A549 (cell line): ENCODE measurements around the gene BANF1. TPM values are rescaled to one million over a fixed set of nuclear protein-coding genes. Genes with fewer than 3 reads are reported as not detected.

Source experiments
- ATOH8 ChIP-seq: fragments of 250-450 bp; sonication (Bioruptor Pico); IDR thresholded peaks from 2 replicates; pipeline ENCODE4 v1.5.0; 2020; ENCODE audit warnings: low read depth, mild to moderate bottlenecking, moderate library complexity
- BCL3 ChIP-seq: fragments of >200 bp; sonication (Bioruptor Twin); formaldehyde crosslinking; IDR thresholded peaks from 3 replicates; pipeline ENCODE4 v1.6.1; 2016
- CBX8 ChIP-seq: fragments of 200-600 bp; sonication (generic); IDR thresholded peaks from 2 replicates; pipeline ENCODE4 v1.6.1; 2016
- CHD2 ChIP-seq: fragments of 150-350 bp; IDR thresholded peaks from 2 replicates; pipeline ENCODE4 v1.6.1; 2014; ENCODE audit warnings: low read length; ENCODE audit not compliant: partially characterized antibody
- CTCF ChIP-seq: fragments of >200 bp; sonication (Bioruptor Twin); formaldehyde crosslinking; IDR thresholded peaks from 3 replicates; pipeline ENCODE4 v1.5.1; 2016
- E2F6 ChIP-seq: IDR thresholded peaks from 2 replicates; pipeline ENCODE4 v1.6.1; 2012; ENCODE audit warnings: low read depth, borderline replicate concordance
- EHF ChIP-seq: fragments of 250-450 bp; sonication (Bioruptor Pico); IDR thresholded peaks from 2 replicates; pipeline ENCODE4 v1.5.0; 2020; ENCODE audit warnings: mild to moderate bottlenecking
- ELK1 ChIP-seq: fragments of 150-350 bp; IDR thresholded peaks from 2 replicates; pipeline ENCODE4 v1.6.1; 2014; ENCODE audit warnings: low read depth, mild to moderate bottlenecking, low read length
- EP300 ChIP-seq, 2 experiments: fragments of >200 bp; sonication (Bioruptor Twin); formaldehyde crosslinking; IDR thresholded peaks; 2 replicates in 1 of 2; 3 replicates in 1 of 2; pipeline ENCODE4 v1.6.1; 2016 to 2017
- FOSB ChIP-seq: fragments of 250-450 bp; sonication (Bioruptor Pico); IDR thresholded peaks from 2 replicates; pipeline ENCODE4 v1.5.0; 2020; ENCODE audit warnings: mild to moderate bottlenecking, moderate library complexity
- FOSL2 ChIP-seq, 2 experiments: fragments of 450-650 bp in 1 of 2; fragments of >200 bp in 1 of 2; sonication (Bioruptor Twin) in 1 of 2; formaldehyde crosslinking; IDR thresholded peaks; 2 replicates each; pipeline versions ENCODE4 v1.5.0 to v1.6.1; 2016 to 2020; ENCODE audit warnings: mild to moderate bottlenecking in 1 of 2, moderate library complexity in 1 of 2
- FOXS1 ChIP-seq: fragments of 250-450 bp; sonication (Bioruptor Pico); IDR thresholded peaks from 2 replicates; pipeline ENCODE4 v1.5.0; 2020; ENCODE audit warnings: mild to moderate bottlenecking, moderate library complexity
- HDAC2 ChIP-seq: fragments of 200-600 bp; sonication (generic); IDR thresholded peaks from 2 replicates; pipeline ENCODE4 v1.6.1; 2016
- HOXA7 ChIP-seq: fragments of 250-450 bp; sonication (Bioruptor Pico); IDR thresholded peaks from 2 replicates; pipeline ENCODE4 v1.5.0; 2020; ENCODE audit warnings: mild to moderate bottlenecking, moderate library complexity
- HOXB13 ChIP-seq: fragments of 250-450 bp; sonication (Bioruptor Pico); IDR thresholded peaks from 2 replicates; pipeline ENCODE4 v1.5.0; 2020; ENCODE audit warnings: low read depth, mild to moderate bottlenecking, moderate library complexity
- HOXB5 ChIP-seq: fragments of 250-450 bp; sonication (Bioruptor Pico); IDR thresholded peaks from 2 replicates; pipeline ENCODE4 v1.5.0; 2020; ENCODE audit warnings: mild to moderate bottlenecking, moderate library complexity
- JUN ChIP-seq, 2 experiments: fragments of >200 bp; sonication (Bioruptor Twin); formaldehyde crosslinking; IDR thresholded peaks; 2 replicates in 1 of 2; 3 replicates in 1 of 2; pipeline ENCODE4 v1.6.1; 2016 to 2017
- MAX ChIP-seq: IDR thresholded peaks from 2 replicates; pipeline ENCODE4 v1.6.1; 2012
- MYC ChIP-seq: IDR thresholded peaks from 2 replicates; pipeline ENCODE4 v1.6.1; 2012; ENCODE audit warnings: mild to moderate bottlenecking, inconsistent platforms, low read length, improper control_type of control experiment, borderline replicate concordance
- NPAS2 ChIP-seq: fragments of 250-450 bp; sonication (Bioruptor Pico); IDR thresholded peaks from 2 replicates; pipeline ENCODE4 v1.8.0; 2022; ENCODE audit warnings: mild to moderate bottlenecking, moderate library complexity, borderline replicate concordance
- NR3C1 ChIP-seq: fragments of >200 bp; sonication (Bioruptor Twin); formaldehyde crosslinking; IDR thresholded peaks from 3 replicates; pipeline ENCODE4 v1.6.1; 2017
- PBX3 ChIP-seq: IDR thresholded peaks from 2 replicates; pipeline ENCODE4 v1.6.1; 2012
- POLR2A ChIP-seq: IDR thresholded peaks from 2 replicates; pipeline ENCODE4 v1.6.1; 2012; ENCODE audit warnings: mild to moderate bottlenecking, low read length
- POLR2AphosphoS2 ChIP-seq: conservative IDR thresholded peaks from 2 replicates; pipeline ENCODE4 v1.6.1; 2012; ENCODE audit warnings: low read length, improper control_type of control experiment, inconsistent platforms
- RARB ChIP-seq: fragments of 250-450 bp; sonication (Bioruptor Pico); IDR thresholded peaks from 2 replicates; pipeline ENCODE4 v1.8.0; 2021; ENCODE audit warnings: mild to moderate bottlenecking, moderate library complexity
- RCOR1 ChIP-seq: fragments of 150-350 bp; IDR thresholded peaks from 2 replicates; pipeline ENCODE4 v1.6.1; 2014; ENCODE audit warnings: antibody characterized with exemption, low read length, low read depth
- RFX5 ChIP-seq: fragments of 450-650 bp; IDR thresholded peaks from 2 replicates; pipeline ENCODE4 v1.7.1; 2014; ENCODE audit warnings: antibody characterized with exemption, mild to moderate bottlenecking, moderate library complexity
- RNF2 ChIP-seq: fragments of 200-600 bp; sonication (generic); IDR thresholded peaks from 2 replicates; pipeline ENCODE4 v1.6.1; 2016; ENCODE audit warnings: low read depth, mild to moderate bottlenecking, antibody characterized with exemption, moderate library complexity, borderline replicate concordance
- SMC3 ChIP-seq: fragments of >200 bp; sonication (Bioruptor Twin); formaldehyde crosslinking; IDR thresholded peaks from 3 replicates; pipeline ENCODE4 v1.6.1; 2018; ENCODE audit warnings: inconsistent platforms
- SREBF2 ChIP-seq: fragments of 450-650 bp; IDR thresholded peaks from 2 replicates; pipeline ENCODE4 v1.6.1; 2014; ENCODE audit warnings: mild to moderate bottlenecking, moderate library complexity
- TFCP2L1 ChIP-seq: fragments of 250-450 bp; sonication (Bioruptor Pico); IDR thresholded peaks from 2 replicates; pipeline ENCODE4 v1.5.0; 2021; ENCODE audit warnings: mild to moderate bottlenecking
- TP53 ChIP-seq: fragments of 250-450 bp; sonication (Bioruptor Pico); IDR thresholded peaks from 2 replicates; pipeline ENCODE4 v1.5.0; 2021; ENCODE audit warnings: mild to moderate bottlenecking, moderate library complexity
- USF2 ChIP-seq: fragments of 450-650 bp; IDR thresholded peaks from 2 replicates; pipeline ENCODE4 v1.6.1; 2014; ENCODE audit warnings: antibody characterized with exemption
- ZC3H11A ChIP-seq: fragments of 450-650 bp; IDR thresholded peaks from 2 replicates; pipeline ENCODE4 v1.6.1; 2014; ENCODE audit warnings: antibody characterized with exemption, mild to moderate bottlenecking
- ZNF302 ChIP-seq: fragments of 250-450 bp; sonication (Bioruptor Pico); IDR thresholded peaks from 2 replicates; pipeline ENCODE4 v1.9.0; 2021; ENCODE audit warnings: inconsistent platforms, mild to moderate bottlenecking, moderate library complexity
- ZSCAN20 ChIP-seq: fragments of 250-450 bp; sonication (Bioruptor Pico); IDR thresholded peaks from 2 replicates; pipeline ENCODE4 v1.8.0; 2022; ENCODE audit warnings: mild to moderate bottlenecking, moderate library complexity
- polyA plus RNA-seq, 4 experiments: library from polyadenylated mRNA; depleted of rRNA in 3 of 4; stranded (reverse); fragments of >200 nt; fragmentation: RNase III in 1 of 4; extraction: RNeasy Plus Mini Kit Qiagen cat#74134 plus additional on column Dnase treatment in 1 of 4; gene quantifications; 2 replicates in 3 of 4; 3 replicates in 1 of 4; pipeline ENCODE4 v1.2.3, GENCODE V29; 2011 to 2017

BANF1 gene
- polyA plus RNA-seq, 2 of the 4 experiments (the other 2 are of a cell fraction) = 309 to 399 TPM

- TF ChIP-seq HOXA7 (no peak), FOXS1 (CRISPR knock-in tag) (no peak), ZSCAN20 (CRISPR knock-in tag) (no peak), RCOR1 (no peak), TFCP2L1 (CRISPR knock-in tag) (no peak), ELK1 (no peak), ZNF302 (CRISPR knock-in tag) (no peak), HOXB5 (CRISPR knock-in tag) (no peak; the same call in 1 of the 2 replicates), NR3C1 (no peak), RFX5 (no peak), FOSB (CRISPR knock-in tag) (no peak), TP53 (CRISPR knock-in tag) (peak; percentile 42; the same call in 1 of the 2 replicates), PBX3 (peak; percentile 48), SMC3 (peak; percentile 11; the same call in 1 of the 3 replicates), EHF (CRISPR knock-in tag) (no peak), E2F6 (peak; percentile 29; the same call in 1 of the 2 replicates), SREBF2 (no peak), USF2 (no peak), CTCF (no peak), RARB (CRISPR knock-in tag) (no peak), CHD2 (no peak), JUN (IDR thresholded peaks at IDR 0.05) (peak; percentile 89 to 96), ATOH8 (CRISPR knock-in tag) (no peak), CBX8 (no peak), MAX (peak; percentile 92), NPAS2 (CRISPR knock-in tag) (no peak), ZC3H11A (no peak), POLR2AphosphoS2 (no peak), BCL3 (peak; percentile 58; the same call in 2 of the 3 replicates), FOSL2 (IDR thresholded peaks at IDR 0.05) (no peak), FOSL2 (CRISPR knock-in tag; IDR thresholded peaks at IDR 0.05) (0 out of 2 replicates have a peak, but pooled peaks have one; percentile 9), RNF2 (no peak), POLR2A (peak; percentile 64), MYC (peak; percentile 15; the same call in 1 of the 2 replicates), HDAC2 (no peak), EP300 (IDR thresholded peaks at IDR 0.05) (no peak), HOXB13 (CRISPR knock-in tag) (no peak)
Observed at GRCh38 chr11:65961267-65962140, 40.8 kb upstream of the BANF1 start, which contains the start of gene SART1 (continued).
